ENCODE measurements around the gene SLC17A4.

SLC17A4 gene

GRCh38 chr6:25816252-25816651, 61.7 kb downstream of the SLC17A4 start:
- DNase-seq: no peak

GRCh38 chr6:25821341-25821740, 66.8 kb downstream of the SLC17A4 start:
- DNase-seq: no peak

GRCh38 chr6:25829375-25829774, 74.8 kb downstream of the SLC17A4 start:
- no peak for DNase-seq

- no peak for DNase-seq
These were observed 75.9 kb downstream of the SLC17A4 start for GRCh38 chr6:25830458-25830857.
